ENCODE results near the gene PKD1L1.

- TF ChIP-seq CTCF (IDR thresholded peaks at IDR 0.05) (no peak), POLR2A (IDR thresholded peaks at IDR 0.05) (no peak)
These were observed 171.9 kb downstream of the PKD1L1 start for GRCh38 chr7:47776335-47776734.

All from heart left ventricle (tissue), 13 donors.